GM18951 (cell line): Measurements from ENCODE around the gene TRAPPC13.

ENCODE experiments used
- POLR2A ChIP-seq: IDR thresholded peaks from 4 replicates; pipeline ENCODE4 v1.6.1; 2011; ENCODE audit warnings: mild to moderate bottlenecking; ENCODE audit not compliant: insufficient read length, insufficient read depth; ENCODE audit errors: extremely low read depth
- in situ Hi-C: fragments of 300-500 bp; cut with MboI; formaldehyde crosslinking; loops from one replicate; pipeline ENCODE4 v1.12.0; 2022; ENCODE audit warnings: low sequenced_read_pairs, mixed read lengths, inconsistent platforms; ENCODE audit not compliant: unreplicated experiment

TRAPPC13 gene

DNA sequence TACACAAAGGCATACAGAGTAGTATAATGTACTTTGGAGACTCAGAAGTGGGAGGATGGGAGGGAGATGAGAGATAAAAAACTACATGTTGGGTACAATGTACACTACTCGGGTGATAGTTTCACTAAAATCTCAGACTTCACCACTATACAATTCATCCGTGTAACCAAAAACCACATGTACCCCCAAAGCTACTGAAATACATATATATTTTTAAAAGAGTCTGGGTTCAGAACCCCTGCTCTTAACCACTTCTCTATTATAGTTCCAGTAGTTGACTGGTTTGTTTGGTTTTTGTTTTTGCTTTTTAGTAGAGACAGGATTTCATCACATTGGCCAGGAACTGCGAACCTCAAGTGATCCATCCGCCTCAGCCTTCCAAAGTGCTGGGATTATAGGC, 74.5 kb downstream of the TRAPPC13 start:
- in situ Hi-C loops = no loop called here
- TF ChIP-seq POLR2A = no peak

DNA sequence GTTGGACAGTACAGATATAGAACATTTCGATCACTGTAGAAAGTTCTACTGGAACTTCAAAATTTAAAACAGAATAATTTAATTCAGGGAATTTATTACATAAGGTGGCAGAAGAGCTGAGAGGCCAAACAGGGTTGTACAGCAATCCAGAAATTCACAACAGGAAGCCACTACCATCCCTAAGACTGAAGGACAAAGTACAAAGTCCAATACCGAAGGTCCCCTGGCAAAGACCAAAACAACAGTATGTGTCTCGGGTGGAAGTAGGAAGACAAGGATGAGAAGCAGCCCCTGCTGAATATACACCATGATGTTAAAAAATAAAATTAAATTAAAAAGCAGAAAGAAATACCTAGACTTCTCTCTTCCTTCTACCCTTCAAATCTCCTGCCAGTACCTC, 77.2 kb downstream of the TRAPPC13 start:
- in situ Hi-C loops = no loop called here
- no peak for TF ChIP-seq POLR2A

DNA sequence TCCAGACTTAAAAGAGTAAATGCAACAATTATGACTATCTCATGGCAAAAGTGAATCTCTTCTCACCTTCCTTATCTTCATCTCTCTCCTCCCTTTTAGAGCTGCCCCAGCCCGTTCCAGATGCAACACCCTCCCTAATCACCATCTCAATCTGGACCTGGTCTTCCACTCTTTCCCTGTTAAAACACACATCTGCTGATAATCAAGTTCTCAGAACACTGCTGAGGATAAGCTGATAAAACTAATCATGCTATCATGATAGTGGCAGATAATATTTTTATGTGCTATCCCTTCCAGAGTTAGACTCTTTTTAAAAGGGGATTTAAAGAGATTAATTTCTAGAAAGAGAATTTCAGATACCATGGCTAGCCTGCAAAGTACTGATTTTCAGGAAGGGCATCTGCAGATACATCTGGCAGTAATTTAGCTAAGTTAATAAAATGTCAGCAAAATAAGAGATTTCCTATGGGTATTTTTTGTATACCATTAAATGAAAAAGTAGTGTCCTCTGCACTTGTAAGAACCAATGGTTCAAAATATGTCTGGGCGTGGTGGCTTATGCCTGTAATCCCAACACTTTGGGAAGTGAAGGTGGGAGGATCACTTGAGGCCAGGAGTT, 79.9 kb downstream of the TRAPPC13 start:
- in situ Hi-C loops = no loop called here
- TF ChIP-seq POLR2A = no peak

DNA sequence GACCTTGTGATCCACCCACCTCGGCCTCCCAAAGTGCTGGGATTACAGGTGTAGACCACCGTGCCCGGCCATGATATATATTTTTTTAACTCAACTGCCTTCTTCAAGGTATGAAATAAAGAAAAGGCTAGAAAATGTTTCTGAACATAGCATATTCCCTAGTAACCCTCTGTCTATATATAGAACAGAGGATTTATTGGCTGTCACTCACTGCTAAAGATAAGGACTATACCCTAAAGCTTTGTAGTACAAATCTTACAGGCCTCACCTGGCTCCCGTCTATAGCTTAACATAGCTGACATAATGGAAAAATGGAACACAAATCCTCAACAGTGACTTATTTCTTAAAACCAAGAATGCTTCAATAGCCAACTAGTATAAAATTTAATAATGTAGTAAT, 82.8 kb downstream of the TRAPPC13 start:
- TF ChIP-seq POLR2A = no peak
- in situ Hi-C loops = no loop called here

DNA sequence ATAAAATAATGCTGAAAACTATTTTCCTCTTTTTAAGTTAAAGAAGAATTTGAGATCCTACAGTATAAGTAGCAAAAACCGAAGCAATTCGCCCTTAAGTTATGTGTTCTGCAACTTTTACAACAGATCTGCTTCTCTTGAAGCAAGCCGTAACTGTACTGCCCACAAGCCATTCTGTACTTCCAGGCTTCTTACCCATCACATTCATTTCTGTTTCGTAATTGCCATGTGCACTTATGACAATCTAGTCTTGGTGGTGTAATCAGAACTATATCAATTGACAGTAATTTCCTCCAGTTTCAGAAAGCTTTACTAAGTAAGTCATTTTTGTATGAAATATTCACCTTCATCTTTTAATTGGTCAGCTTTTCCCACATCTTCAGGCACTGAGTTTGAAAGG, 83.3 kb downstream of the TRAPPC13 start:
- in situ Hi-C loops = no loop called here
- no peak for TF ChIP-seq POLR2A
